ENCODE results near the gene PHF12.

Gene PHF12

DNA sequence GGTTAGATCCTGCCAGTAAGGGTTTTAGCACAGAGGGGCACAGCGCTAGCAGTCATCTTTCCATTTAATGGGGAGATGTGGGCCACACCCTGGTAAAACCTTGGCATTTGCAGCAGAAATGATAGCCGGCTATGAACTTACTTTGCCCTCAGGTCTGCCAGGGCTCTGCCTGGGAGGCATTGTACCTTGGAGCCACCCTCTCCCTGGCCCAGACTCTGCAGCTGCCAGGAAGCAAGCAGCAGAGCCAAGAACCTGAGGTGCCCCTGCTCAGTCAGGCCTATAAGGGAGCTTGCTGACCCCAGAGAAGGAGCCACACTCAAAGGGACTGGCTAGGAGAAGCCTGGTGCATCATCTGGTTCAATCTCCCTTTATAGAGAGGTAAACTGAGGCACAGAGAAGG, 23.7 kb upstream of the PHF12 start:
- no peak for DNase-seq

DNA sequence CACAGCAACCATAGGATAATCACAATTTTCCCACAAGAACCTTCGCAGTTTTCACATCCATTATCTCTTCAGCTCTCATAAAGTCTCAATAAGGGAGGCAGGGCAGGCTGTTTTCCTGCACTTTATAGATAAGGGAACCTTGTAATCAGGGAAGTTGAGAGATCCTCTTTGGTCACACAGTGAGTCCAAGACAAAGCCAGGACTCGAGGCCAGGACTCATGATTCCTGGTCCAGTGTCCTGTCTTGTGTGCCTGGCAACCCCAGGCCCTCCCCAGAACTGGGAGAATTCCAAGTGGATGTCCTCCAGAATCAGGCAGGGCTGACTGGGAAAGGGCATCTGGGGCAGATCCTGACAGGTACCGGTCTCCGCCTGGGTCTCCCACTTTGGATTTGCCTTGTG, 23.1 kb upstream of the PHF12 start:
- no peak for DNase-seq

DNA sequence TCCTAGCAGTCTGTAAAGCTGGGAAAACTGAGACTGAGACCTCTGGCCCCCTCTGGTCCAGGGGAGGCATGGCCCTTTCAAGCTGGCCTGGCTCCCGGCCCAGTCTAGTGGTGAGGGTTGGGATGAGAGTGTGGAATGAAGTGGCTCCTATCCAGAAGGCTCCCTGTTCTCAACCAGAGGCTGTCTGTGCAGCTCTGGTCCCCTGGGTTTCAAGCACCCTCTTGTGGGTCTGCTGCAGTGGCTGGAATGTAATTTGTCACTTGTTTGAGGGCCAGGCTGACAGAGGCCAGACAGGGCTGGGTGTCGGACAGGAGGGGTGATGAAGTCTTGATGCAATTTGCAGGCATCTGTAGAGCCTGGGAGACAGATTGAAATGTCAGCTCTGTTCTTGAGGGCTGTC, 22.1 kb upstream of the PHF12 start:
- no peak for DNase-seq

GRCh38 chr17:28972437-28972836, 21.1 kb upstream of the PHF12 start:
- DNase-seq, result no peak

DNA sequence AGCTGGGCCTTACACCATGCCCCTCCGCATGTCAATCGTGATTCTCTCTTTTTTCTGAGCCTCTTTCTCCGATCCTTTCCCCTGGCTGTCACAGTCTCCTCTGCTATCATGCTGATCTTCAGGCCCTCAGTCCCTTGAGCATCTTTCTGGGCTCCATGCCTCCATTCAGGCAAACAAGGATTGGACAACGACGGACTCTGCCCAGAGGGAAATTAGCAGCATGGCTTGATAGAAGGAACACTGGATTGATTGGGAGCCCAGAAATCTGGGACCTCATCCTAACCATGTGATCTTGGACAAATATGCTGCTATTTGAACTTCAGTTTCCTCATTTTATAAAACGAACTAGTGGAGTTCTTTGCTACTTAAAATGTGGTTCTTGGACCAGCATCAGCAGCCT, 19.6 kb upstream of the PHF12 start:
- DNase-seq, result no peak

GRCh38 chr17:28969706-28970393, 18.5 kb upstream of the PHF12 start:
- DNase-seq, result no peak

DNA sequence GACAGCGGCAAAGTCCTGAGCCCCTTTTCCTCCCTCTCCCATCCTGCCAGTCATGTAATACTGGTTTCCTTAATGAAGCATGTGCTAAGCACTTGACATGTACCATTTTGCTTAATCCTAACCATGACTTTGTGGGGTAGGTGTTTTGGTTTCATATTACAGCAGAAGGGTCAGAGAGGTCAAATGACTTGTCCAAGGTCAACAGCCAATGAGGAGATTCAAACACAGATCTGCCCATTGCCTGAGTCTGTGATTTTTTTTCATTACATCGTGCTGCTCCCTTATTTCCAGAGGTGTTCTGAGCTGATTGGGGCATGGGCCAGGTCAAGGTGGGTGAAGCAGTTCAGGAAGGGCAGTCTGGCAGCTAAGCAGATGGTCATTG, 17.6 kb upstream of the PHF12 start:
- DNase-seq, result no peak

GRCh38 chr17:28968231-28968913, 17.1 kb upstream of the PHF12 start:
- DNase-seq, result no peak

- DNase-seq, result no peak
Observed at GRCh38 chr17:28967221-28968135, 16.2 kb upstream of the PHF12 start.

GRCh38 chr17:28963841-28964240, 12.5 kb upstream of the PHF12 start:
- no peak for DNase-seq

GRCh38 chr17:28963055-28963611, 11.8 kb upstream of the PHF12 start:
- no peak for DNase-seq

- no peak for DNase-seq
Observed at GRCh38 chr17:28961391-28961790, 10.1 kb upstream of the PHF12 start.

GRCh38 chr17:28960256-28961061, 9.1 kb upstream of the PHF12 start:
- DNase-seq, result no peak

DNA sequence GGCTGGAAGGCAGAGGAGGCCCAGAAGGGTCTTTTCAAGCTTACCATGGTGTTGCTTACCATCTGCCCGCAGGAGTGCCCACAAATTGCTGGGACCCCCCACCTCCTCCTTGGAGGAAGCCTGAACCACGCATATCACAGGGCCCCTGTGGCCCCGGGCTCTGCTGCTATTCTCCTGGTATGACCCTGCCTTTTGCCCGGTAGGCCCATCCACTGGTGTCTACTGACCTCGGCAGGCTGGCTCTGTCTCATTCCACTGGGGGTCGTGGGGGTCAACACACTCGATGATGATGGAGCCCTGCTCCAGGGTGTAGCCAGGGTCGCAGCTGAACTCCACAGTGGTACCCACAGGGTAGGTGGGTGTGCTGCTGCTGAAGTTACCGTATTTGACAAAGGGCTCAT, 8.2 kb upstream of the PHF12 start:
- DNase-seq, result no peak

DNA sequence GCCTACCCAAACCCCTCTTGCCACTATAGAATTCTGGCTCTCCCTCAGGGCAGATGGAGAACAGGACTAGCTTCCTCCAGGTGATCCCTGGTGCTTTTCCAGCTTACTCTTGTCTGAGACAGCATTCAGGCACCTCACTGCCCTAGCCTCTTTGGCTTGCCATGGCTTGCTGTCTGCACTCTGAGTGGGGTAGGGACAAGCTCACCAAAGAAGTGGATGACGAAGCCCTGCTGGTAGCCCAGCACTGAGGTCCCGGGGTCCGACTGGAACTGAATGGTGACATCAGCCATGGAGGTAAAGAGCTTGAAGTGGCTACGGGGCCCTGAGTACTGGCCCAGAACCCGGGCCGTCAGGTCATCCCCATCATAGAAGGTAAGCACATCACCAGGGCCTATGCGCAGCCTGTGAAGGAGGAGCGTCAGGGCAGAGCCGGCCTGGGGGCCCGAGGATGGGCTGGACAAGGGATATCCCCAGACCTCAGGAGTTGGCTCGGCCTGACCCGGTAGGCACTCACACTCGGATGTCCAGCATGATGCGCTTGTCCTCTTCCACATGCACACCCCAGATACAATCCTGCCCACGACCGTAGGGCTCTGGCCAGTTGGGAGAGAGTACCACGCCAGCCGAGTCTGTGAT, 7.6 kb upstream of the PHF12 start:
- DNase-seq, result no peak

DNA sequence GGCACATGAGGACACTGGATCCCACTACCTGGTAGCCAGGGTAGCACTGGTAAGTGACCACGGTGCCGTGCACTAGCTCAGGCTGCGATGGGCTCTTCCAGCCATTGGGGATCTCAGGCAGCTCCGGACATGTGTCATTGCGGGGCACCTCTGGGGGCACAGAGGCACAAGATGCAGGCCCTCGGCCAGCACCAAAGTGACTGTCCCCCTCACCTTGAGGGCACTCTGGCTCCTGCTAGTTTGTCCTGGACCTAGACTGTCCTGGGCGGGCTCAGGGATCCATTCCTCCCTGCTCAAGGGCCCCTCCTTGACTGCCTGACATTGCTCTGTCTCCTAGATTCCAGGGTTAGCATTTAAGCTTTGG, 6.7 kb upstream of the PHF12 start:
- no peak for DNase-seq

DNA sequence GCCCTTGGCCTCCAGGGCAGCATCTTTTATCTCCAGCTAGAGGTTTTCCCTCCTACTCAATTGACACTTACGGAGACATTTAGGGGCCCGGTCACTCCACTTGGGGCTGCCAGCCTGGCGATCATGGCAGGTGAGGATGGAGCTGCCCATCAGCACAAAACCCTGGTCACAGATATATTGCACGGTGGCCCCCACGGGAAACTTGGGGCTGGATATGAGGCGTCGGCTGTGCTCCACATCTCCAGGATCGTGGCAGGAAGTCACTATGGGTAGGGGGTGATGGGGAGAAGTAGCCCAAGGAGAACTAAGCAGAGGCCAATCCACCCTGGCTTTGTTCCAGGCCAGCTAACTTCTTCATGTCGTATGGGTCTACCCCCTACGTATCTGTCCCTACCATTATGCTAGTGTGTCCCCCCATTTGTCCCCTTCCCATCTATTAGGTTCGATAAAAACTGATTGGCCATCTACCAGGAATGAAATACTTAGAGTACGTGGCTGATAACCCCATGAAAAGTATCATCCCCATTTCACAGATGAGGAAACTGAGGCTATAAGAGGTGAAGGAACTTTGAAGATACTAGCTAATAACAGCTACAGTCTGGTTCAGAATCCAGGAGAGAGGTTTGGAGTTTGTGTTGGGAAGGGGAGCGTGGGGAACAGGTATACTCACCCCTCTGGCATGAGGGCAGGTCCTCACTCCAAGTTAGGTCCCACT, 6.1 kb upstream of the PHF12 start:
- DNase-seq, result no peak

GRCh38 chr17:28956861-28957260, 5.5 kb upstream of the PHF12 start:
- no peak for DNase-seq

GRCh38 chr17:28956112-28956511, 4.8 kb upstream of the PHF12 start:
- DNase-seq, result no peak

GRCh38 chr17:28955408-28955807, 4.1 kb upstream of the PHF12 start:
- no peak for DNase-seq

- no peak for DNase-seq
Observed at GRCh38 chr17:28954886-28955285, 3.6 kb upstream of the PHF12 start.

All from stimulated activated CD8-positive, alpha-beta memory T cell treated with anti-CD3 and anti-CD28 coated beads, Interleukin-4, amount 100 ng/mL, for 48 hours (primary cell).